WTC11 (cell line): ENCODE measurements around the gene CSNK1G3. TPM values are rescaled to one million over a fixed set of nuclear protein-coding genes. Genes with fewer than 3 reads are reported as not detected.

ENCODE experiments used
- ATAC-seq: fragments of 200-7000 bp; cut with Tn5 transposase; 2 replicates; pipeline ENCODE4 v1.10.0; 2021; ENCODE audit warnings: mild to moderate bottlenecking, moderate library complexity
- CTCF ChIA-PET: fragments of 300-600 bp; sonication (Branson Sonifier 250); formaldehyde crosslinking; loops from one replicate; lab custom pipeline; 2021; ENCODE audit warnings: antibody characterized with exemption; lab: Charles Lee
- POLR2A ChIA-PET: fragments of 350-600 bp; sonication (Branson Sonifier 250); formaldehyde crosslinking; loops from one replicate; lab custom pipeline; 2021; ENCODE audit warnings: antibody characterized with exemption; lab: Charles Lee
- DNase-seq: peaks from one replicate; pipeline ENCODE4 v3.0.0; 2021; ENCODE audit warnings: low spot score
- H3K27ac Mint-ChIP-seq: 2 replicates; pipeline ENCODE4 v1.8.0; 2021; ENCODE audit warnings: mixed read lengths
- H3K27me3 Mint-ChIP-seq: 2 replicates; pipeline ENCODE4 v1.8.0; 2021; ENCODE audit warnings: low read depth, mild to moderate bottlenecking, moderate library complexity, mixed read lengths
- H3K36me3 Mint-ChIP-seq: 2 replicates; pipeline ENCODE4 v1.8.0; 2021; ENCODE audit warnings: mixed read lengths
- H3K4me1 Mint-ChIP-seq: 2 replicates; pipeline ENCODE4 v1.8.0; 2022; ENCODE audit warnings: mixed read lengths
- H3K4me3 Mint-ChIP-seq: 2 replicates; pipeline ENCODE4 v1.8.0; 2021; ENCODE audit warnings: mild to moderate bottlenecking, moderate library complexity, mixed read lengths
- H3K9me3 Mint-ChIP-seq: 2 replicates; pipeline ENCODE4 v1.8.0; 2021; ENCODE audit warnings: mixed read lengths
- AFF4 ChIP-seq: sonication (generic); formaldehyde crosslinking; IDR thresholded peaks from 2 replicates; pipeline ENCODE4 v1.8.1; 2023; ENCODE audit warnings: mild to moderate bottlenecking, missing genetic modification reagents, borderline replicate concordance
- ATF2 ChIP-seq: sonication (generic); formaldehyde crosslinking; IDR thresholded peaks from 2 replicates; pipeline ENCODE4 v1.8.1; 2022; ENCODE audit warnings: low read depth, missing genetic modification reagents, borderline replicate concordance
- ATF3 ChIP-seq: sonication (generic); formaldehyde crosslinking; conservative IDR thresholded peaks from 2 replicates; pipeline ENCODE4 v1.8.1; 2022; ENCODE audit warnings: mild to moderate bottlenecking, missing genetic modification reagents
- E2F4 ChIP-seq: sonication (generic); formaldehyde crosslinking; IDR thresholded peaks from 2 replicates; pipeline ENCODE4 v1.8.1; 2022; ENCODE audit warnings: low read depth, mild to moderate bottlenecking, moderate library complexity, missing genetic modification reagents, borderline replicate concordance
- ELF4 ChIP-seq: sonication (generic); formaldehyde crosslinking; IDR thresholded peaks from 2 replicates; pipeline ENCODE4 v1.8.1; 2022; ENCODE audit warnings: low read depth, mild to moderate bottlenecking, moderate library complexity, missing genetic modification reagents
- FOXJ3 ChIP-seq: sonication (generic); formaldehyde crosslinking; IDR thresholded peaks from 2 replicates; pipeline ENCODE4 v1.9.0; 2021; ENCODE audit warnings: missing genetic modification reagents, mild to moderate bottlenecking, borderline replicate concordance
- GABPB1 ChIP-seq: sonication (generic); formaldehyde crosslinking; IDR thresholded peaks from 2 replicates; pipeline ENCODE4 v1.8.1; 2023; ENCODE audit warnings: mild to moderate bottlenecking, missing genetic modification reagents
- NR3C1 ChIP-seq: sonication (generic); formaldehyde crosslinking; conservative IDR thresholded peaks from 2 replicates; pipeline ENCODE4 v1.8.1; 2023; ENCODE audit warnings: low read depth, mild to moderate bottlenecking, missing genetic modification reagents
- OVOL2 ChIP-seq: fragments of 250-450 bp; sonication (Bioruptor Pico); IDR thresholded peaks from 2 replicates; pipeline ENCODE4 v1.9.0; 2021; ENCODE audit warnings: mild to moderate bottlenecking, borderline replicate concordance
- PREB ChIP-seq: sonication (generic); formaldehyde crosslinking; IDR thresholded peaks from 2 replicates; pipeline ENCODE4 v1.8.1; 2022; ENCODE audit warnings: mild to moderate bottlenecking, missing genetic modification reagents, moderate library complexity, borderline replicate concordance
- SMAD3 ChIP-seq: sonication (generic); formaldehyde crosslinking; IDR thresholded peaks from 2 replicates; pipeline ENCODE4 v1.8.0; 2022; ENCODE audit warnings: missing genetic modification reagents, mild to moderate bottlenecking, borderline replicate concordance
- TEAD4 ChIP-seq: sonication (generic); formaldehyde crosslinking; IDR thresholded peaks from 2 replicates; pipeline ENCODE4 v1.8.0; 2022; ENCODE audit warnings: mild to moderate bottlenecking, missing genetic modification reagents
- ZBTB21 ChIP-seq: sonication (generic); formaldehyde crosslinking; IDR thresholded peaks from 2 replicates; pipeline ENCODE4 v1.8.1; 2023; ENCODE audit warnings: mild to moderate bottlenecking, missing genetic modification reagents, borderline replicate concordance
- ZNF281 ChIP-seq: sonication (generic); formaldehyde crosslinking; IDR thresholded peaks from 2 replicates; pipeline ENCODE4 v1.8.0; 2023; ENCODE audit warnings: mild to moderate bottlenecking, missing genetic modification reagents
- ZNF423 ChIP-seq: fragments of 250-450 bp; sonication (Bioruptor Pico); IDR thresholded peaks from 2 replicates; pipeline ENCODE4 v2.1.2; 2022; ENCODE audit warnings: mild to moderate bottlenecking, moderate library complexity
- total RNA-seq: library from RNA; stranded (reverse); gene quantifications from 3 replicates; pipeline ENCODE4 v1.2.3, GENCODE V29; 2021
- TF ChIP-seq, protein P1 (sequence below): sonication (generic); formaldehyde crosslinking; IDR thresholded peaks from 2 replicates; pipeline ENCODE4 v1.8.1; 2023; ENCODE audit warnings: mild to moderate bottlenecking, missing genetic modification reagents
- TF ChIP-seq, protein P2 (sequence below): sonication (generic); formaldehyde crosslinking; IDR thresholded peaks from 2 replicates; pipeline ENCODE4 v1.8.0; 2022; ENCODE audit warnings: mild to moderate bottlenecking, missing genetic modification reagents

Gene CSNK1G3
- total RNA-seq, 1 experiment from 2014 or later = 51.2 TPM

- H3K36me3 Mint-ChIP-seq = no peaks in the 10 kb centered on the region
- no peak overlapping the region for H3K4me3 Mint-ChIP-seq
- DNase-seq (no peak), ATAC-seq (no peak; the same call in 1 of the 2 replicates)
- H3K27ac Mint-ChIP-seq = no peak overlapping the region
- TF ChIP-seq, protein P1, sequence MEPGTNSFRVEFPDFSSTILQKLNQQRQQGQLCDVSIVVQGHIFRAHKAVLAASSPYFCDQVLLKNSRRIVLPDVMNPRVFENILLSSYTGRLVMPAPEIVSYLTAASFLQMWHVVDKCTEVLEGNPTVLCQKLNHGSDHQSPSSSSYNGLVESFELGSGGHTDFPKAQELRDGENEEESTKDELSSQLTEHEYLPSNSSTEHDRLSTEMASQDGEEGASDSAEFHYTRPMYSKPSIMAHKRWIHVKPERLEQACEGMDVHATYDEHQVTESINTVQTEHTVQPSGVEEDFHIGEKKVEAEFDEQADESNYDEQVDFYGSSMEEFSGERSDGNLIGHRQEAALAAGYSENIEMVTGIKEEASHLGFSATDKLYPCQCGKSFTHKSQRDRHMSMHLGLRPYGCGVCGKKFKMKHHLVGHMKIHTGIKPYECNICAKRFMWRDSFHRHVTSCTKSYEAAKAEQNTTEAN = no peak
- no peak for TF ChIP-seq TEAD4 (CRISPR knock-in tag)
- TF ChIP-seq ELF4 (CRISPR knock-in tag) = no peak
- no peak for TF ChIP-seq ZBTB21
- no peak for TF ChIP-seq FOXJ3 (CRISPR knock-in tag)
- TF ChIP-seq OVOL2 = no peak
- no peak for TF ChIP-seq GABPB1 (CRISPR knock-in tag)
- no peak for TF ChIP-seq SMAD3
- no peak for TF ChIP-seq AFF4 (CRISPR knock-in tag)
- TF ChIP-seq E2F4 = no peak
- TF ChIP-seq ATF2 (CRISPR knock-in tag) = no peak
- TF ChIP-seq, protein P2, sequence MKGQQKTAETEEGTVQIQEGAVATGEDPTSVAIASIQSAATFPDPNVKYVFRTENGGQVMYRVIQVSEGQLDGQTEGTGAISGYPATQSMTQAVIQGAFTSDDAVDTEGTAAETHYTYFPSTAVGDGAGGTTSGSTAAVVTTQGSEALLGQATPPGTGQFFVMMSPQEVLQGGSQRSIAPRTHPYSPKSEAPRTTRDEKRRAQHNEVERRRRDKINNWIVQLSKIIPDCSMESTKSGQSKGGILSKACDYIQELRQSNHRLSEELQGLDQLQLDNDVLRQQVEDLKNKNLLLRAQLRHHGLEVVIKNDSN = no peak
- TF ChIP-seq ATF3 (CRISPR knock-in tag) = no peak
- no peak for TF ChIP-seq ZNF281 (CRISPR knock-in tag)
- no peak for TF ChIP-seq ZNF423 (CRISPR knock-in tag)
- TF ChIP-seq PREB (CRISPR knock-in tag) = no peak
- TF ChIP-seq NR3C1 (CRISPR knock-in tag) = no peak
- CTCF ChIA-PET = interaction anchor here (0.6 to 0.9 kb wide), 2 partner anchors 49 to 250 kb away, joined by 3 to 4 read pairs; no protein-coding TSS in a partner anchor
- peaks cover 5% of the 10 kb centered on the region for H3K27me3 Mint-ChIP-seq
- peaks cover 13% of the 10 kb centered on the region for H3K9me3 Mint-ChIP-seq
- POLR2A ChIA-PET = no interaction called here
- peaks cover 7% of the 10 kb centered on the region for H3K4me1 Mint-ChIP-seq
Observed at GRCh38 chr5:123472150-123472924, 39.6 kb upstream of the CSNK1G3 start.
